IPS-18c (cell line): ENCODE measurements around the gene LITAF.
"Not testable (repeated sequence)": the region's sequence is repeated elsewhere in the genome, so short reads cannot be mapped to it uniquely, and the experiment has no call there.

Experiments used
- H3K4me3 ChIP-seq: 2 replicates; pipeline ENCODE4 v1.7.0; 2013; ENCODE audit warnings: low read depth, mild to moderate bottlenecking, low read length, moderate library complexity; ENCODE audit not compliant: insufficient read depth
- H3K9me3 ChIP-seq: one replicate; pipeline ENCODE4 v1.6.1; 2013; ENCODE audit warnings: mild to moderate bottlenecking, low read length, moderate library complexity; ENCODE audit not compliant: control insufficient read depth, insufficient read depth

Gene LITAF

DNA sequence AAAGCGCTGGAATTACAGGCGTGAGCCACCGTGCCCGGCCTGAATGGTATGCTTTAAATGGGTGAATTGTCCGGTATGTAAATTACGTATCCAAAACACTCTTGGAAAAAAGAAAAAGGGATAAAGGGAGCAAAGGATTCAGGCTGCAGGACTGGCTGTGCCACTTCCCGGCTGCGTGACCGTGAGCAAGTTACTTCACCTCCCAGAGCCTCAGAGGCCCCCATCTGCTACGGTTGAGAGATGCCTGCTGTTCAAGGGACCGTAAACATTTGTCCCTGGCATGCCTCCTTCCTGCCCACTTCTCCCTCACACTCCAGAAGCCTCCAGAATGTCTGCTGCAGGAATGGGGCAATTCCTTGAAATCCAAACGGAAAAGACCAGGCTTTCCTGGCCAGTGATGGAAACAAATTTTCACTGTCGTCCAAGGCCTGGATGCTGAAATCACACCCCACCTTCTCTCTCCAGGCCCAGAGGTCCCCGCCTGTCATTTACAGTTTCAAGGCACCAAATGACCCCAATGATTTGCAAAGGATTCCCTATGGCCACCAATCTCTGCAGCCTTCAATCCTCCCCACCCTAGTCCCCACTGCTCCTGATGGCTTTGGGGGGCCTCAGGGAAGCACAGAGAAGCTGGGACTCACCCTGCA lies 22.9 kb upstream of the LITAF start:
- Histone ChIP-seq H3K9me3 (no peaks in the 10 kb centered on the region), H3K4me3 (no peak overlapping the region)

DNA sequence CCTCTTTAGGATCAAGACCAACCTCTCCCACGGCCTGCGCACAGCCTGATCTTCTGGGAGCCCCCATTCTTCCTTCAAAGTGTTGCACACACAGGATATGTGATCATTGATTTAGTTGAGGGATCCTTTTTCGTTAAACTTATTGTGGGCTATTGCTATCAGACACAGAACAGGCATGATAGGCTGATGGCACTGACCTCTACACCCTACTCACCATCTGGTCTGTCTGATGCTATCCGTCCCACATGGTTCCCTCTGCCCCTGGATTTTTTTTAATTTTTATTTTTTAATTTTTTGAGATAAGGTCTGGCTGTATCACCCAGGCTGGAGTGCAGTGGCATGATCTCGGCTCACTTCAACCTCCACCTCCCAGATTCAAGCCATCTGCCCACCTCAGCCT lies 19.2 kb upstream of the LITAF start:
- Histone ChIP-seq H3K9me3 (peaks cover under 1% of the 10 kb centered on the region), H3K4me3 (no peak overlapping the region)

DNA sequence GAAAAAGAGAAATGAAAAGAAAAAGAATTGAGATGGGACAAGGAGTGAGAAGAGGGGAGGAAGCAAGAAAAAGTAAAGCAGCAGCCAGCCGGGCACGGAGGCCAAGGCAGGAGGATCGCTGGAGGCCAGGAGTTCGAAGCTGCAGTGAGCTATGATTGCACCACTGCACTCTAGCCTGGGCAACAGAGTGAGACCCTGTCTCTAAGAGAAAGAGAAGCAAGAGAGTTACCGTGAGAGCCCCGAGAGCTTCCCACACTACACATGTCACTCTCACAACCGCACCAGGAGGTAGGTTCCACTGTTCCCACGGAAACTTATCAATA lies 18.8 kb upstream of the LITAF start:
- H3K4me3 ChIP-seq, result no peak overlapping the region
- H3K9me3 ChIP-seq, result peaks cover 2% of the 10 kb centered on the region

DNA sequence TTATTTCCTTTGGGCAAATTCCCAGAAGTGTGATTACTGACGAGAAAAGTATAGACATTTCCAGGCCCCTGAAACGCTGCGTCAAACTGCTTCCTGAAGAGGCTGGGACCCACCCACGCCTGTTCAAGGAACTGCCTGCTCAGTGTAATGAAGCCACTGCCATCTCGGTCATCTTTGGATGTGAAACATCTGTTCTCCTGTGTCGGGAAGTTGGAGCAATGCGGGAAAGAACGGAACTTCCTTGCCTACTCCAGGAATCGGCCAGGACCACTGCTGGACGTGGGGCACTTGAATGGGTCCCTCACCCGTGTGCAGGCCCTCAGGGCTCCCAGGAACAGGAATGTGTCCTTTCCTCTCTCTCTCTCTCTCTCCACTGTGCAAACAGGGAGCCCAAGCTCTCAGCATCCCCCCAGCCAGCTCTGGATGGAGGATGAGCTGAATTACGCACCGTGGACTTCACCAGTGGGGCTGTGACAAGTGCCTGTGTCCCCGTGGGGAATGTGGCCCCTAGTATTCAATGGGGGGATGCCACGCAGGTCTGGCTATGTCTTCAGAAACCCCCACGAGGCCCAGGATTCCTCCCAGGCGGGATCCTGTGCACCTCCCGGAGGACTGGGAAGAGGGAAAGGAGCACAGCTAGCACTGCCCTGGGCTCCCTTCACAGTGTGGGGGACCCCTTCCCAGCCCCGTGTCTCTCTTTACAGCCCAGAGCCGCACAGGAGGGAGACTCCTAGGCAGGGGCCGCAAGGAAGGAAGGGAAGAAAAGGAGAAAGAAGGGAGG lies 18.3 kb upstream of the LITAF start:
- Histone ChIP-seq H3K9me3 (peaks cover 2% of the 10 kb centered on the region), H3K4me3 (no peak overlapping the region)

DNA sequence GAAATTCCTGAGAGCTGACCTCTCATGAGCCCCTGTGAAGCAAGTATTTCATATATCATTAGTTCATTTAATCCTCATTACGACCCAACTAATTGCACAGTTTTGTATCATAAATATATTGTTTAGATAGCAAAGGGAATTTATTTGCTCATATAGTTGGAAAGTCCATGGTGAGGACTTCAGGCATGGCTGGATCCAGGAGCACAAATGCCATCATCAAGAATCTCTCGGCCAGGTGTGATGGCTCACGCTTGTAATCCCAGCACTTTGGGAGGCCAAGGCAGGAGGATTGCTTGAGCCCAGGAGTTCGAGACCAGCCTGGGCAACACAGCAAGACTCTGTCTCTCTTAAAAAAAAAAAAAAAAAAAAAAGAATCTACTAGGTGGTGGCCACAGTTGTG lies 17.6 kb upstream of the LITAF start:
- H3K9me3 ChIP-seq, H3K4me3 ChIP-seq: not testable (repeated sequence)

DNA sequence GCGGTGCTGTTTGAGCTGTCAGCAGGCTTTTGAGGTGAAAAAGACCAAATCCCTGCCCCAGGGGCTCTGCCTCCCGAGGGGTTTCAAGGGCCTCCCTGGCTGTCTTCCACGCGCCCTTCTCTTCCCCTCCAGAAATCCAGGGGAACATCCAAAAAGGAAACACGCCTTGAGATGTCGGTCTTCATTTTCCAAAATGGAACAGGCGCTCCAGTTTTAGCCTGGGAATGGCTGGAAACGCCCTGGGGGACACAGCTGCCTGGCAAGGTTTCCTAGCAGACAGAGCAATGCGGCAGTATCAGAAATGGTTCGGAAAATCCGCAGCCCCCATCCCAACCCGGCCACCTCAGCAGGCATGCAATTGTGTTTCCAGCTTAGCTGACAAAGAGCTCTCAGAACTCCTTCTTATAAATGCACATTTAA lies 16.6 kb upstream of the LITAF start:
- Histone ChIP-seq H3K9me3 (peaks cover 2% of the 10 kb centered on the region), H3K4me3 (no peak overlapping the region)

DNA sequence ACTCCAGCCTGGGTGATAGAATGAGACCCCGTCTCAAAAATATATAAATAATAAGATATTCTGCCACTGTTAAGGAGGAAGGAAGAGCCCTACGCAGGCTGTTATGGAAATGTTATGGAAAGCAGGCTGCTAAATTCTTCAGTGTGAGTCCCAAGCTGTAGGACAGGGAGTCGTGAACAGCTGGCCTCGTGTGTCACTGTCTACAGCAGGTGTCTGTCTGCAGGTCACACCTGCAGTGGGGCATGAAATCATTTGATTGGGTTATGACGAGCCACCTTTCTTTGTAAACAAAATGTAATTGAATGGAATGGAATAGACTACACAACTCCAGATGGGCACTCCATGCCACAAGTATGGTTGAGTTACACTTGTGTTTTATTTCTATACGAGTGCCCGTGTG lies 15.6 kb upstream of the LITAF start:
- Histone ChIP-seq H3K4me3 (no peak overlapping the region), H3K9me3 (peaks cover 2% of the 10 kb centered on the region)

DNA sequence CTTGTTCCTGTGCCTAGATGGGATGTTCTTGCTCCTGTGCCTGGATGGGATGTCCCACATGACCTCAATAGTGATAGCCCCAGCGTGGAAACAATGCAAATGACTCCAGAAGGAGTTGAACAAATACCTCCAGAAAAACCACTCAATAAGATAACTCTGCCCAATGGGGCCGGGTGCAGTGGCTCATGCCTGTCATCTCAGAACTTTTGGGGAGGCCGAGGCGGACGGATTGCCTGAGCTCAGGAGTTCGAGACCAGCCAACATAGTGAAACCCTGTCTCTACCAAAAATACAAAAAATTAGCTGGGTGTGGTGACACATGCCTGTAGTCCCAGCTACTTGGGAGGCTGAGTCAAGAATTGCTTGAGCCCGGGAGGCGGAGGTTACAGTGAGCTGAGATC lies 15.2 kb upstream of the LITAF start:
- Histone ChIP-seq H3K4me3 (no peak overlapping the region), H3K9me3 (peaks cover 2% of the 10 kb centered on the region)

DNA sequence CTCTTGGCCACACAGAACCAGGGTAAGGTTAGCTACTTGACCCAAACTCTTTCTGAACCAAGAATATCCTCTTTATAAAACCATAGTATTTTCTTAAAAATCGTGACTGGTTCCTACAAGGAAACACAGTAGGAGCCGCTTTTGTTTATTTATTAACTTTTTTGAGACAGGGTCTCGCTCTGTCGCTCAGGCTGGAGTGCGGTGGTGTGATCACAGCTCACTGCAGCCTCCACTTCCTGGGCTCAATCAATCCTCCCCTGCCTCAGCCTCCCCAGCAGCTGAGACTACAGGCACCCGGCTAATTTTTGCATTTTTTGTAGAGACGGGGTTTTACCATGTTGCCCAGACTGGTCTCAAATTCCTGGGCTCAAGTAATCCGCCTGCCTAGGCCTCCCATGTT lies 14.7 kb upstream of the LITAF start:
- H3K4me3 ChIP-seq, result no peak overlapping the region; the same call in 1 of the 2 replicates
- H3K9me3 ChIP-seq, result peaks cover 2% of the 10 kb centered on the region

DNA sequence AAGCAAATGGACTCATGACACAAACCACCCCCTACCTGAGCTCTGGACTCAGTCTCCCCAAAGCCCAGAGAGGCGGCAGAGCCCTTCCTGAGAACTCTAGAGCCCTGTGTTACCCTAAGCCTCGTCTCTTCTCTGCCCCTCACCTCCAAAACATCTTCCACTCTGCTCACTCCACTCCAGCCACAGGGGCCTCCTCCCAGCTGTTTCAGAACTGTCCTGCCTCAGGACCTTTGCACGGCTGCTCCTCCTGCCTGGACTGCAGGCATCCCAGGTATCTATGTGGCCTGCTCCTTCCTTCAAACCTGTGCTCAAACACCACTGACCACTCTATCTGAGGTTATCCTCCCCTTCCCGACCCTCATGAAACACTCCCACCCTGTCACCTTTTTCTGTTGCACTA lies 12.9 kb upstream of the LITAF start:
- peaks cover 2% of the 10 kb centered on the region for H3K9me3 ChIP-seq
- H3K4me3 ChIP-seq, result no peak overlapping the region

DNA sequence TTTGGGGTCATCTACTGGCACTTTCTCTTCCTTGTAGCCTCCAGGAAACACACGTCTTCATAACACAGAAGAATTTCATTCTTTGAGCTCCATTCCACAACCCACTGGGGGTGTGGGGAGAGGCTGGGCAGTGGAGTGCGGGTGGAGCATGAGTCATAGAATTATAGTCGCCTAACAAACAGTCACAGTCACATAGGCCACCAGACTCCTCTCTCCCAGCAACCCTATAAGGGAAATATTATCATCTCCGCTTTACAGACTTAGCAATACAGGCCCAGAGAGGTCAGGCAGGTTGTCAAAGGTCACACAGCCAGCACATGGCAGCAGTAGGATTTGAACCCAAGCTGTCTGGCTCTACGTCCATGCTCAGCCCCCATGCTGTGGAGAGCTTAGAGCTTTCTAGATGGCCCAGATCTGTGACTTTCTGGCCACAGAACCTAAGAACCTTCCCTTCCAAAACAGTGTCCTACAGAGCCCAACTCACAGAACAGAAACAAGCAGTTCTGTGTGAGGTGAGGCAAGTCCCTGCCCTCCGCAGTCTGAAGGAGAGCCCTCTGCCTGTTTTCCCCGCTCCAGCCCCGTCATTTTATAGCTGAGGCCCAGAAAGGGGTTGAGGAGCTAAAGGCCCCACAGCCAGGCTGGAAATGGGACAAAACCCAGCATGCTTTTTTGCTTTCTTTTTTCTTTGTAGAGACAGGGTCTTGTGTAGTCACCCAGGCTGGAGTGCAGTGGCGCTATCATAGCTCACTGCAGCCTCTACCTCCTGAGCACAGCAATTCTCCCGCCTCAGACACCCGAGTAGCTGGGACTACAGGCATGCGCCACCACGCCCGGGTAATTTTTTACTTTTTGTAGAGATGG lies 10.7 kb upstream of the LITAF start:
- H3K9me3 ChIP-seq, result peaks cover 2% of the 10 kb centered on the region
- no peak overlapping the region for H3K4me3 ChIP-seq

DNA sequence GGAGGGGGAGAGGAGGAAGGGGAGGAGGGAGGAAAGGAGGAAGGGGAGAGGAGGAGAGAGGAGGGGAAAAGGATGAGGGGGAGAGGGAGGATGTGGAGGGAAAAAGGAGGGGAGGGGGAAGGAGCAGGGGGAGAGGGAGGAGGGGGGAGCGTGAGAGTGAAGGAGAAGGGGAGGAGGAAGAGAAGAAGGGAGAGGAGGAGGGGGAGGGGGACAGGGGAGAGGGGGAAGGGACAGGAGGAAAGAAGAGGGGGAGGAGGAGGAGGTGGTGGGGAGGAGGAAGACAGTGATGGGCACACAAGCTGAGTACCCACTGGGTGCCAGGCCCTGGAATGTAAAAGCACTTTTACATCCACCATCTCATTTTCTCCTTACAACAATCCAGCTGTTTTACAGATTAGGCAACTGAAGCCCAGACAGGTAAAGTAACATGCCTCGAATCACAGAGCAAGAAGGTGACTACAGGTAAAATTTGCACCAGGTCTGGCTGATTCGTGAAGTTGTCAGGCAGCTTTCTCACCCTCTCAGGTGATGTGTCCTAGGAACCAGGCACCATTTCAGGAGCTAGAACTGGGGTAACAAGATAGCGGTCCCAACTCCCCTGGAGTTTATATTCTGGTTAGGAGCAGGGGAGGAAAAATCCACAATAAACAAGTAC lies 10.0 kb upstream of the LITAF start:
- peaks cover 2% of the 10 kb centered on the region for H3K9me3 ChIP-seq
- H3K4me3 ChIP-seq, result no peak overlapping the region

DNA sequence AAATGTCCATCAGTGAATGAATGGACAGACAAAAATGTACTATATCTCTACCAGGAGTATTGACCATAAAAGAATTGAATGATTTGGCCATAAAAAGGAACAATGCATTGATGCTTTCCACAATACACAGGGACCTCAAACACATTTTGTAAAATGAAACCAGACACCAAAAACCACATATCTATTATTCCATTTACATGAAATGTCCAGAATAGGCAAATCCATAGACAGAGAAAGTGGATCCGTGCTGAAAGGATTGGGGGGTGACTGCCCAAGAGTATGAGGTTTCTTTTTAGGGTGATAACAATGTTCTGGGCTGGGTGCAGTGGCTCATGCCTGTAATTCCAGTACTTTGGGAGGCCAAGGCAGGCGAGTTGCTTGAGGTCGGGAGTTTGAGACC lies 6.9 kb upstream of the LITAF start:
- H3K4me3 ChIP-seq, result no peak overlapping the region
- no peaks in the 10 kb centered on the region for H3K9me3 ChIP-seq

DNA sequence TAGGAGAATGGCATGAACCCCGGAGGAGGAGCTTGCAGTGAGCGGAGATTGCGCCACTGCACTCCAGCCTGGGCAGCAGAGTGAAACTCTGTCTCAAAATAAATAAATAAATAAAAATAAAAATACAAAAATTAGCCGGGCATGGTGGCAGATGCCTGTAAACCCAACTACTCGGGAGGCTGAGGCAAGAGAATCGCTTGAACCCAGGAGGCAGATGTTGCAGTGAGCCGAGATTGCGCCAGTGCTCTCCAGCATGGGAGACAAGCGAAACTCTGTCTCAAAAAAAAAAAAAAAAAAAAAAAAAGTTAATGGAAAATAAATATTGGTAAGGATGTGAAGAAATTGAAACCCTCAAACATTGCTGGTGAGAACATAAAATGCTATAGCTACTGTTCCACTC lies 6.4 kb upstream of the LITAF start:
- H3K9me3 ChIP-seq, H3K4me3 ChIP-seq: not testable (repeated sequence)

DNA sequence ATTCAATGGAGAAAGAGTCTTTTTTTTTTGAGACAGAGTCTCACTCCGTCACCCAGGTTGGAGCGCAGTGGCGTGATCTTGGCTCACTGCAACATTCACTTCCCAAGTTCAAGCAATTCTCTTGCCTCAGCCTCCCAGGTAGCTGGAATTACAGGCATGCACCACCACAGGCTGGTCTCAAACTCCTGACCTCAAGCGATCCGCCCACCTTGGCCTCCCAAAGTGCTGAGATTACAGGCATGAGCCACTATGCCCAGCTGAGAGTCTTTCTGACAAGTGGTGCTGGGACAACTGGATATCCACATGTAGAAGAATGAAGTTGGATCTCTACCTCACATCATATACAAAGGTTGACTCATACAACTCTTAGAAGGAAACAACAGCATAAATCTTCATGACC lies 4.9 kb upstream of the LITAF start:
- H3K4me3 ChIP-seq, H3K9me3 ChIP-seq: not testable (repeated sequence)

DNA sequence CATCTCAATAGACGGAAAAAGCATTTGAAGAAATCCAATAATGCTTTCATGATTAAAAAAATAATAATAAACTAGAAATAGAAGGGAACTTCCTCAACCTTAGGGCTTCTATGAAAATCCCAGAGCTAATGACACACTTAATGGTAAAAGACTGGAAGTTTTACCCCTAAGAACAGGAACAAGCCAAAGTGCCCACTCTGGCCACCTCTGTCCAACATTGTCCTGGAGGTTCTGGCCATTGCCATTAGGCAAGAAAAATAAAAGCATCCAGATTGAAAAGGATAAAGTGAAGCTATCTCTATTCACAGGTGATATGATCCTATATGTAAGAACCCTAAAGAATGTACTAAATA lies 2.5 kb upstream of the LITAF start:
- Histone ChIP-seq H3K9me3 (peaks cover 6% of the 10 kb centered on the region), H3K4me3 (no peak overlapping the region)

DNA sequence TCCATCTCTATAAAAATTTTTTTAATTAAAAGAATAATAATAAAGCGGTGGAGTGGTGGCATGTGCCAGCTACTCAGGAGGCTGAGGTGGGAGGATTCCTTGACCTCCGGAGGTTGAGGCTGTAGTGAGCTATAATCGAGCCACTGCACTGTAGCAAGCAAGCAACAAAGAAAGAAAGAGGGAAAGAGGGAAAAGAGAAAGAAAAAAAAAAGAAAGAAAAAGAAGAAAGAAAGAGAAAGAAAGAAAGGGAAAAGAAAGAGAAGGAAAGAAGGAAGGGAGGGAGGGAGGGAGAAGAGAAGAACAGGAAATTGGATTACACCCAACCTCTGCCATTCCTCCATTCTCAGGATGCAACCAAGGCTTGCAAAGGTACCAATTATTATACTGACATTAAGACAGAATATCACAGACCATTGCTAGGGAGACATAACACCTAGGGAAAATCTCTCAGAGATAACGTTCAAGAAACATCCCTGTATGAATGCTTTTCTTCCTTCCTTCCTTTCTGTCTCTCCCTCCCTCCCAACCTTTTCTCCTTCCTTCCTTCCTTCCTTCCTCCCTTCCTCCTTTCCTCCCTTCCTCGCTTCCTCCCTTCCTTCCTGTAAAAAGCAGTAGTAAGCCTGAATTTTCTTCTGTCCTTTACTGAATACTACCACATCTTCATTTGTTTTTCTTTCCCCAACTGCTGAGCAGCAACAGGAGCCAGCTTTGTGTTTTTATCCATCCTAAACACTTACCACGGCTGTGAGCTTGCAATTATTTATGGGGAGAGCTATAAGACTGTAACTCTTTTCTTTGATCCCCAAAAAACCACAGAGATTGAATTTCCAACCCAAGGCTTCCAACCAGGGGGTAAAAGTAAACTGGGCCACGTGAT lies 1.8 kb upstream of the LITAF start:
- H3K9me3 ChIP-seq, result peaks cover 6% of the 10 kb centered on the region
- H3K4me3 ChIP-seq, result no peak overlapping the region
